Vagina (tissue), 2 donors: Measurements from ENCODE around the gene G2E3. TPM values are rescaled to one million over a fixed set of nuclear protein-coding genes. Genes with fewer than 3 reads are reported as not detected.
A peak's percentile ranks its signal among the peaks of the same experiment; 100 is the strongest.

Source experiments
- DNase-seq, 2 donors: peaks; one replicate each; pipeline ENCODE4 v3.0.0-alpha.2; 2017; ENCODE audit errors: extremely low spot score in 2 of 2
- H3K27ac ChIP-seq: fragments of 200-600 bp; sonication (generic); one replicate; pipeline ENCODE4 v1.5.1; 2019
- H3K27me3 ChIP-seq: fragments of 200-600 bp; sonication (generic); one replicate; pipeline ENCODE4 v1.5.1; 2019
- H3K36me3 ChIP-seq, 2 donors: fragments of 200-600 bp; sonication (generic); one replicate each; pipeline ENCODE4 v1.5.1; 2017 to 2019
- H3K4me1 ChIP-seq: fragments of 200-600 bp; sonication (generic); one replicate; pipeline ENCODE4 v1.5.1; 2019
- H3K4me3 ChIP-seq, 2 donors: fragments of 200-600 bp; sonication (generic); 1 replicate in 1 of 2; 2 replicates in 1 of 2; pipeline ENCODE4 v1.5.1; 2016 to 2019
- H3K9me3 ChIP-seq: fragments of 200-600 bp; sonication (generic); one replicate; pipeline ENCODE4 v1.5.1; 2019
- POLR2A ChIP-seq, 2 donors: fragments of 450-650 bp; IDR thresholded peaks; one replicate each; pipeline ENCODE4 v1.6.1; 2017; ENCODE audit warnings: antibody characterized with exemption in 2 of 2, mild to moderate bottlenecking in 2 of 2, moderate library complexity in 2 of 2
- POLR2AphosphoS5 ChIP-seq, 2 donors: sonication (generic); formaldehyde crosslinking; IDR thresholded peaks; one replicate each; pipeline ENCODE4 v1.9.0; 2017; ENCODE audit warnings: antibody characterized with exemption in 2 of 2, mild to moderate bottlenecking in 2 of 2, low read depth in 1 of 2; ENCODE audit not compliant: insufficient read depth in 1 of 2
- intact Hi-C: fragments of 100-400 bp; cut with DNase I; formaldehyde crosslinking; loops from one replicate; pipeline ENCODE4 v1.15.1; 2023
- total RNA-seq: library from RNA; depleted of rRNA; stranded (reverse); fragments of >200 nt; gene quantifications from one replicate; pipeline ENCODE4 v1.2.3, GENCODE V29; 2016
- TF ChIP-seq, protein P1 (sequence below), 3 experiments: fragments of 450-650 bp in 2 of 3; fragments of 200-600 bp in 1 of 3; sonication (generic) in 1 of 3; IDR thresholded peaks; one replicate each; pipeline ENCODE4 v1.5.1; 2017 to 2019; ENCODE audit warnings: antibody characterized with exemption in 3 of 3, mild to moderate bottlenecking in 2 of 3, moderate library complexity in 2 of 3

G2E3 gene
- total RNA-seq, 1 donor from 2014 or later: 7.4 TPM

DNA sequence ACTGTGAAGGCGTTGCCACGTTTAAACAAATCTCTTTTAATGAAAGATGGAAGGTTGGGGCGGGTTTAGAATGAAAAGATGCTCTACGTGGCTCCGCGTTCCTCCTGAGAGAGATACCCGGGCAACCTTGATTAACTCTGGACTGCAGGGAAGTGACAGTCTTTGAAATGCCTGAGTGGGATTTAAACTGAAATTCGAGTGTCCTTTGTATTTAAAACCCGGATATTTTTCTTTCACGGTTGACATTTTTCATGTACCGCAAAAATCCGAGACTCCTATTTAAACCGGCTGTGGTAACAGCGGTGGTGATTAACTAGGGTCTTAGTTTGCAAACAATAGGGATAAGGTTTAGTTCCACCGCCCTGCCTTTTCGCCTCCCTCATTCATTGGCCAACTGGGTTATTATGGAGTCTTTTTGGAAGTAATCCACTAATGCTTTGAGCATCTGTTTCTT, 707 bp downstream of the G2E3 start:
- no peak for DNase-seq
- Histone ChIP-seq H3K9me3 (no peaks in the 10 kb centered on the region), H3K27ac (peak overlapping the region; percentile 90), H3K4me3 (peak overlapping the region; percentile 92 to 98), H3K27me3 (no peaks in the 10 kb centered on the region), H3K4me1 (peaks cover 30% of the 10 kb centered on the region), H3K36me3 (no peaks in the 10 kb centered on the region)
- TF ChIP-seq POLR2AphosphoS5 (IDR thresholded peaks at IDR 0.05; ENCODE audit: insufficient read depth in 1 of 2, low read depth in 1 of 2) (no peak), POLR2A (IDR thresholded peaks at IDR 0.05) (no peak)
- TF ChIP-seq, protein P1, sequence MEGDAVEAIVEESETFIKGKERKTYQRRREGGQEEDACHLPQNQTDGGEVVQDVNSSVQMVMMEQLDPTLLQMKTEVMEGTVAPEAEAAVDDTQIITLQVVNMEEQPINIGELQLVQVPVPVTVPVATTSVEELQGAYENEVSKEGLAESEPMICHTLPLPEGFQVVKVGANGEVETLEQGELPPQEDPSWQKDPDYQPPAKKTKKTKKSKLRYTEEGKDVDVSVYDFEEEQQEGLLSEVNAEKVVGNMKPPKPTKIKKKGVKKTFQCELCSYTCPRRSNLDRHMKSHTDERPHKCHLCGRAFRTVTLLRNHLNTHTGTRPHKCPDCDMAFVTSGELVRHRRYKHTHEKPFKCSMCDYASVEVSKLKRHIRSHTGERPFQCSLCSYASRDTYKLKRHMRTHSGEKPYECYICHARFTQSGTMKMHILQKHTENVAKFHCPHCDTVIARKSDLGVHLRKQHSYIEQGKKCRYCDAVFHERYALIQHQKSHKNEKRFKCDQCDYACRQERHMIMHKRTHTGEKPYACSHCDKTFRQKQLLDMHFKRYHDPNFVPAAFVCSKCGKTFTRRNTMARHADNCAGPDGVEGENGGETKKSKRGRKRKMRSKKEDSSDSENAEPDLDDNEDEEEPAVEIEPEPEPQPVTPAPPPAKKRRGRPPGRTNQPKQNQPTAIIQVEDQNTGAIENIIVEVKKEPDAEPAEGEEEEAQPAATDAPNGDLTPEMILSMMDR (IDR thresholded peaks at IDR 0.05): no peak
- intact Hi-C loops: no loop called here

DNA sequence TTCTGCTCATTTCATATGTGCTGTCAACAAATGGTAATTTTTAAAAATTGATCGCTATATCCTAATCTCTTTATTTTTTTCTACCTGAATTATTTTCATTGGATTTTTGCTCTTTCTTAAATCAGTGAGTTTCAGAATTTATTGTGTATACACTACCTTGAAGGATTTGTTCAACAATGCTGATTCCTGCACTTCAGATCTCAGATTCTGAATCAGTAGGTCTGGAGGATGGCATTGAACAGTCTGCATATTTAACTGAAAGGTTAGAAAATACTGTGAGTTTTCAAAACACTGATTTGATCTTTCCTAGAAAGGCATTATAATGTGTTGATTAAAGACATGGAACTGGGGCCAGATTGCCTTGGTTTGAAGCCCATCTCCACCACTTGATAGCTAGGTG, 1.6 kb downstream of the G2E3 start:
- DNase-seq: no peak
- Histone ChIP-seq H3K27me3 (no peaks in the 10 kb centered on the region), H3K27ac (no peak overlapping the region), H3K4me1 (peaks cover 30% of the 10 kb centered on the region), H3K36me3 (no peaks in the 10 kb centered on the region), H3K4me3 (no peak overlapping the region), H3K9me3 (no peaks in the 10 kb centered on the region)
- TF ChIP-seq POLR2AphosphoS5 (IDR thresholded peaks at IDR 0.05; ENCODE audit: insufficient read depth in 1 of 2, low read depth in 1 of 2): no peak
- TF ChIP-seq, protein P1 (IDR thresholded peaks at IDR 0.05): no peak
- no peak for TF ChIP-seq POLR2A (IDR thresholded peaks at IDR 0.05)
- intact Hi-C loops: no loop called here

DNA sequence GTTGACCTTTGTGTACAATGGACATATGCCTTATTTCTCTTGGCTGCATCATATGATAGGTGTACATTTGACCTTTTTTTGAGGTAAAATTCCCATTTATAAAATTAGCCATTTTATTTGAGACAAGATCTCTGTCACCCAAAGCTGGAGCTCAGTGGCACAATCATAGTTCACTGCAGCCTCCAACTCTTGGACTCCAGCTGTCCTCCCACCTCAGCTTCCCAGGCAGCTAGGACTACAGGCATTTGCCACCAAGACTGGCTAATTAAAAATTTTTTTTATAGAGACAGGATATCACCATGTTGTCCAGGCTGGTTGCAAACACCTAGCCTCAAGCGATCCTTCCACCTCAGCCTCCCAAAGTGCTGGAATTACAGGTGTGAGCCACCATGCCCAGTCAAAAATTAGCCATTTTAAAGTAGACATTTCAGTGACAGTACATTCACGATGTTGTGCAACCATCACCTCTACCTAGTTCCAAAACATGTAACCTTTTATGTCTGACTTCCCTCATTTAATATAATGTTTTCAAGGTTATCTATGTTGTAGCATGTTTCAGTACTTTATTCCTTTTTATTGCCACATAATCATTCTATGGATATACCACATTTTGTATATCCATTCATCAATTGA, 5.4 kb downstream of the G2E3 start:
- H3K4me1 ChIP-seq: peaks cover 33% of the 10 kb centered on the region

DNA sequence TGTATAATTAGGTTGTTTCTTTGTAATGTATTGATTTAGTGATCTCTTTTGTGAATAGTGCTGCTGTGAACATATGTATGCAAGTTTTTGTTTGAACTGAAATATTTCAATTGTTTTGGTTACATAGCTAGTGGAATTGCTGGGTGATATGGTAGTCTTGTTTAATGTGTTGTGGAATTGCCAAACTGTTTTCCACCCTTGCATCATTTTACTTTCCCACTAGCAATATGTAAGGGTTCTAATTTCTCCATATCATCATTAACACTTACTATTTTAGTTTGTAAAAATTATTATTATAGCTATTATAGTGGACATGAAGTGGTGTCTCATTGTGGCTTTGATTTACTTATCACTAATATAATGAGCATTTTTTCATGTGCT, 5.9 kb downstream of the G2E3 start:
- Histone ChIP-seq H3K4me3 (no peak overlapping the region), H3K27me3 (no peaks in the 10 kb centered on the region), H3K9me3 (no peaks in the 10 kb centered on the region), H3K27ac (no peak overlapping the region), H3K36me3 (no peaks in the 10 kb centered on the region), H3K4me1 (peaks cover 33% of the 10 kb centered on the region)
- DNase-seq: no peak
- intact Hi-C loops: no loop called here
- TF ChIP-seq, protein P1 (IDR thresholded peaks at IDR 0.05): no peak
- TF ChIP-seq POLR2A (IDR thresholded peaks at IDR 0.05): no peak
- TF ChIP-seq POLR2AphosphoS5 (IDR thresholded peaks at IDR 0.05; ENCODE audit: insufficient read depth in 1 of 2, low read depth in 1 of 2): no peak

More for the DNA sequence above, 5.4 kb downstream of the G2E3 start:
- TF ChIP-seq POLR2AphosphoS5 (IDR thresholded peaks at IDR 0.05; ENCODE audit: insufficient read depth in 1 of 2, low read depth in 1 of 2) (no peak), POLR2A (IDR thresholded peaks at IDR 0.05) (no peak)
- TF ChIP-seq, protein P1 (IDR thresholded peaks at IDR 0.05): no peak
- no peaks in the 10 kb centered on the region for H3K27me3 ChIP-seq
- H3K4me3 ChIP-seq: no peak overlapping the region
- no peak for DNase-seq
- intact Hi-C loops: no loop called here
- H3K9me3 ChIP-seq: no peaks in the 10 kb centered on the region
- no peak overlapping the region for H3K27ac ChIP-seq
- H3K36me3 ChIP-seq: no peaks in the 10 kb centered on the region

DNA sequence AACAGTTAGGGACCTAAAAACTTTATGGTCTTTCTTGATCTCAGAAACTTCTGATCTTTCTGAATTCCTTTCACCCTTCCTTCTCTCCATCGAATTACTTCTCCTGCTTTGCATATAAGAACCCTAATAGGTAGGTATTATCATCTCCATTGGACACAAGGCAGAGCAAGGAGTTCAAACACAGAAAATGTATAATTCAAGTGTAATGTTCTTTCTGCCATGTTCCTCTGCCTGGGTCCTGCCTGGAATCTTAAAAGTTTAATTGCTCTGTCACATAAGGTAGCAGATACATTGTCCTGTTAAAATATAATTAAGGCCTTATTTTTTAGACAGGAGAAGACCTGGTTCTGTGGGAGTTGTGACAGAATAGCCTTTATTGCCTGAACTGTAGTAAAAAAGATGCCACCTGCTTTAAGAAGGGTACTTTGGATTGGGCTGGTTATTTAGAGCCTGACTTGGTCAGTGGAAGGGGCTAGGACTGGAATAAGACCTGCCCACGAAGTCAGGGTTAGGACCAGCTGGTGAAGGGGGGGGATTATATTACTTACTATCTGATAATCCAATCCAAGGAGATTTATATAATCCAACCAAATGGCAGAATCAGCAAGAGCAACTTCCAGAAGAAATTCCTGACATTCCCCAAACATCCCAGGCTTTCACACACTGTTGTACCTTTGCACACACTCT, 10.4 kb downstream of the G2E3 start:
- no peaks in the 10 kb centered on the region for H3K9me3 ChIP-seq
- TF ChIP-seq POLR2AphosphoS5 (IDR thresholded peaks at IDR 0.05; ENCODE audit: insufficient read depth in 1 of 2, low read depth in 1 of 2) (no peak), POLR2A (IDR thresholded peaks at IDR 0.05) (no peak)
- TF ChIP-seq, protein P1 (IDR thresholded peaks at IDR 0.05): no peak
- H3K27me3 ChIP-seq: no peaks in the 10 kb centered on the region
- H3K4me3 ChIP-seq: no peak overlapping the region
- H3K27ac ChIP-seq: no peak overlapping the region
- no peaks in the 10 kb centered on the region for H3K36me3 ChIP-seq
- H3K4me1 ChIP-seq: peaks cover 23% of the 10 kb centered on the region
- DNase-seq: no peak
- intact Hi-C loops: no loop called here
